ENCODE results near the gene SPCS3.
"Not testable (repeated sequence)": the region's sequence is repeated elsewhere in the genome, so short reads cannot be mapped to it uniquely, and the experiment has no call there.

SPCS3 gene

GRCh38 chr4:176292920-176293319 is 26.8 kb upstream of the SPCS3 start:
- Histone ChIP-seq H3K79me2 (ENCODE audit: insufficient read depth, low read length) (no peaks in the 10 kb centered on the region), H3K4me2 (ENCODE audit: insufficient read depth, low read length) (no peak overlapping the region), H4K20me1 (ENCODE audit: insufficient read depth, low read length) (no peaks in the 10 kb centered on the region), H3K9ac (ENCODE audit: low read depth, low read length) (no peak overlapping the region), H3K4me3 (ENCODE audit: low read depth in 1 of 2, low read length in 2 of 2) (no peak overlapping the region), H3K27me3 (ENCODE audit: insufficient read depth, low read length, poor library complexity) (peaks cover 22% of the 10 kb centered on the region), H2AFZ (ENCODE audit: low read depth, low read length) (no peak overlapping the region), H3K9me3 (ENCODE audit: insufficient read depth, low read length, severe bottlenecking) (no peaks in the 10 kb centered on the region), H3K36me3 (ENCODE audit: insufficient read depth, low read length) (no peaks in the 10 kb centered on the region), H3K4me1 (ENCODE audit: insufficient read depth, low read length) (no peaks in the 10 kb centered on the region), H3K27ac (ENCODE audit: low read length) (no peak overlapping the region)
- no peak for TF ChIP-seq EZH2 (IDR thresholded peaks at IDR 0.05; ENCODE audit: borderline replicate concordance, low read depth, low read length, severe bottlenecking)
- TF ChIP-seq CTCF (IDR thresholded peaks at IDR 0.05; ENCODE audit: borderline replicate concordance, extremely low read depth, low read length, poor library complexity, severe bottlenecking): no peak
- no peak for ATAC-seq (ENCODE audit: insufficient read depth, low read depth)
- no peak for DNase-seq

GRCh38 chr4:176293660-176294059 is 26.1 kb upstream of the SPCS3 start:
- Histone ChIP-seq H3K79me2 (ENCODE audit: insufficient read depth, low read length) (no peaks in the 10 kb centered on the region), H3K27ac (ENCODE audit: low read length) (no peak overlapping the region), H3K4me3 (ENCODE audit: low read depth in 1 of 2, low read length in 2 of 2) (no peak overlapping the region), H3K4me2 (ENCODE audit: insufficient read depth, low read length) (no peak overlapping the region), H3K36me3 (ENCODE audit: insufficient read depth, low read length) (no peaks in the 10 kb centered on the region), H3K9ac (ENCODE audit: low read depth, low read length) (no peak overlapping the region), H4K20me1 (ENCODE audit: insufficient read depth, low read length) (no peaks in the 10 kb centered on the region), H3K4me1 (ENCODE audit: insufficient read depth, low read length) (no peaks in the 10 kb centered on the region), H3K27me3 (ENCODE audit: insufficient read depth, low read length, poor library complexity) (peaks cover 18% of the 10 kb centered on the region), H2AFZ (ENCODE audit: low read depth, low read length) (no peak overlapping the region), H3K9me3 (ENCODE audit: insufficient read depth, low read length, severe bottlenecking) (no peaks in the 10 kb centered on the region)
- ATAC-seq (ENCODE audit: insufficient read depth, low read depth) (no peak), DNase-seq (no peak)
- TF ChIP-seq EZH2 (IDR thresholded peaks at IDR 0.05; ENCODE audit: borderline replicate concordance, low read depth, low read length, severe bottlenecking) (no peak), CTCF (IDR thresholded peaks at IDR 0.05; ENCODE audit: borderline replicate concordance, extremely low read depth, low read length, poor library complexity, severe bottlenecking) (no peak)

GRCh38 chr4:176295907-176296306 is 23.9 kb upstream of the SPCS3 start:
- not testable (repeated sequence) for H3K4me3 ChIP-seq (ENCODE audit: low read depth in 1 of 2, low read length in 2 of 2); H3K9ac ChIP-seq (ENCODE audit: low read depth, low read length); DNase-seq; H4K20me1 ChIP-seq (ENCODE audit: insufficient read depth, low read length); H3K36me3 ChIP-seq (ENCODE audit: insufficient read depth, low read length); H3K4me2 ChIP-seq (ENCODE audit: insufficient read depth, low read length); H3K79me2 ChIP-seq (ENCODE audit: insufficient read depth, low read length); ATAC-seq (ENCODE audit: insufficient read depth, low read depth); H3K4me1 ChIP-seq (ENCODE audit: insufficient read depth, low read length); H3K27me3 ChIP-seq (ENCODE audit: insufficient read depth, low read length, poor library complexity); H3K9me3 ChIP-seq (ENCODE audit: insufficient read depth, low read length, severe bottlenecking); H3K27ac ChIP-seq (ENCODE audit: low read length); H2AFZ ChIP-seq (ENCODE audit: low read depth, low read length)

- H2AFZ ChIP-seq (ENCODE audit: low read depth, low read length): no peak overlapping the region
Observed at GRCh38 chr4:176298664-176299063, 21.1 kb upstream of the SPCS3 start.

More at GRCh38 chr4:176298664-176299063, 21.1 kb upstream of the SPCS3 start:
- ATAC-seq (ENCODE audit: insufficient read depth, low read depth) (no peak), DNase-seq (no peak)
- no peak overlapping the region for H3K27ac ChIP-seq (ENCODE audit: low read length)
- H3K4me3 ChIP-seq (ENCODE audit: low read depth in 1 of 2, low read length in 2 of 2): no peak overlapping the region
- no peaks in the 10 kb centered on the region for H3K79me2 ChIP-seq (ENCODE audit: insufficient read depth, low read length)
- H3K27me3 ChIP-seq (ENCODE audit: insufficient read depth, low read length, poor library complexity): peaks cover 2% of the 10 kb centered on the region
- H3K4me2 ChIP-seq (ENCODE audit: insufficient read depth, low read length): no peak overlapping the region
- no peaks in the 10 kb centered on the region for H3K36me3 ChIP-seq (ENCODE audit: insufficient read depth, low read length)
- H3K9ac ChIP-seq (ENCODE audit: low read depth, low read length): no peak overlapping the region
- TF ChIP-seq EZH2 (IDR thresholded peaks at IDR 0.05; ENCODE audit: borderline replicate concordance, low read depth, low read length, severe bottlenecking) (no peak), CTCF (IDR thresholded peaks at IDR 0.05; ENCODE audit: borderline replicate concordance, extremely low read depth, low read length, poor library complexity, severe bottlenecking) (no peak)
- H3K4me1 ChIP-seq (ENCODE audit: insufficient read depth, low read length): no peaks in the 10 kb centered on the region
- no peaks in the 10 kb centered on the region for H4K20me1 ChIP-seq (ENCODE audit: insufficient read depth, low read length)
- H3K9me3 ChIP-seq (ENCODE audit: insufficient read depth, low read length, severe bottlenecking): no peaks in the 10 kb centered on the region

Data from DND-41 (cell line).